Ramos (cell line): ENCODE measurements around the gene PGM1.

ENCODE experiments used
- in situ Hi-C: fragments of 300-500 bp; cut with MboI; formaldehyde crosslinking; loops from one replicate; pipeline ENCODE4 v1.14.3; 2022; ENCODE audit warnings: low sequenced_read_pairs; ENCODE audit not compliant: unreplicated experiment

PGM1 gene

GRCh38 chr1:63683759-63684158 lies 90.5 kb downstream of the PGM1 start:
- in situ Hi-C loops = loop anchor here (25.0 kb wide), 3 partner anchors 229 to 554 kb away; no protein-coding TSS in a partner anchor

GRCh38 chr1:63686696-63687095 lies 93.5 kb downstream of the PGM1 start:
- in situ Hi-C loops = loop anchor here (25.0 kb wide), 3 partner anchors 226 to 551 kb away; no protein-coding TSS in a partner anchor

GRCh38 chr1:63688302-63688890 lies 95.2 kb downstream of the PGM1 start:
- in situ Hi-C loops = loop anchor here (25.0 kb wide), 3 partner anchors 224 to 549 kb away; no protein-coding TSS in a partner anchor

GRCh38 chr1:63690966-63691700 lies 97.9 kb downstream of the PGM1 start:
- in situ Hi-C loops = loop anchor here (25.0 kb wide), 3 partner anchors 221 to 546 kb away; no protein-coding TSS in a partner anchor

- in situ Hi-C loops = loop anchor here (25.0 kb wide), 3 partner anchors 220 to 545 kb away; no protein-coding TSS in a partner anchor
Observed at GRCh38 chr1:63691701-63692425, 98.7 kb downstream of the PGM1 start.

GRCh38 chr1:63693944-63694571 lies 100.8 kb downstream of the PGM1 start:
- in situ Hi-C loops = loop anchor here (25.0 kb wide), 3 partner anchors 218 to 543 kb away; no protein-coding TSS in a partner anchor

- in situ Hi-C loops = loop anchor here (25.0 kb wide), 3 partner anchors 214 to 539 kb away; no protein-coding TSS in a partner anchor
Observed at GRCh38 chr1:63698001-63698838, 105.0 kb downstream of the PGM1 start.

- in situ Hi-C loops = no loop called here
Observed at GRCh38 chr1:63701187-63701586, 108.0 kb downstream of the PGM1 start.

- in situ Hi-C loops = no loop called here
Observed at GRCh38 chr1:63703701-63704107, 110.5 kb downstream of the PGM1 start.

GRCh38 chr1:63704443-63704842 lies 111.2 kb downstream of the PGM1 start:
- in situ Hi-C loops = no loop called here

- in situ Hi-C loops = no loop called here
Observed at GRCh38 chr1:63705078-63705477, 111.9 kb downstream of the PGM1 start.

- in situ Hi-C loops = no loop called here
Observed at GRCh38 chr1:63709267-63709828, 116.1 kb downstream of the PGM1 start.
